ENCODE results near the gene OR2AG1.

DNA sequence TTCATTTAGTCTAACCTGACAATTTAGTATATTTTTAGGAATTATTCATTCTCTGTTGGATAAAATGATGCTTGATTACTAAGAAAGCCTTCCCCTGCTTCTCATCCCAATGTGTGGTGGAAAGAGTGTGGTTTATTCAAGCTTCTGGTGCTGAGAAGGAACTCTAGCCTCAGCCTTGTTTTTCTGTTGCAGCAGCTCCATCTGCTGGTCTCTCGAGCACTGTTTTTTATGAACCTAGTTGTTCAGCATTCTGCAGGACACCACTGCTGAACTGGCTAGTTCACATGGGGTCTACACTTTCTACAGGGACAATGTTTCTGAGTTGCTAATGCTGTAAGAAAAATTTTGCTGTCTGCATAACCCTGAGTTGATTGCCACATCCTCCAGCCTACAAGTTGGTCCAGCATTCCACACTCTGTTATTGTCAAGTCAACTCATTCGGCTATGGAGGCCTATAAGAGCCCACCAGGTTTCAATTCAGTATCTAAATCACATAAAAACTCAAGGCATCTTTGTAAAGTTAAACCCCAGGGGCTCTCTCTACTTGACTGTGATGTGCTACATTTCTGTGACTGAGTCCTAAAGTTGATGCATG lies 25.4 kb upstream of the OR2AG1 start:
- no peak for TF ChIP-seq POLR2AphosphoS5 (IDR thresholded peaks at IDR 0.05)
- TF ChIP-seq, protein P1, sequence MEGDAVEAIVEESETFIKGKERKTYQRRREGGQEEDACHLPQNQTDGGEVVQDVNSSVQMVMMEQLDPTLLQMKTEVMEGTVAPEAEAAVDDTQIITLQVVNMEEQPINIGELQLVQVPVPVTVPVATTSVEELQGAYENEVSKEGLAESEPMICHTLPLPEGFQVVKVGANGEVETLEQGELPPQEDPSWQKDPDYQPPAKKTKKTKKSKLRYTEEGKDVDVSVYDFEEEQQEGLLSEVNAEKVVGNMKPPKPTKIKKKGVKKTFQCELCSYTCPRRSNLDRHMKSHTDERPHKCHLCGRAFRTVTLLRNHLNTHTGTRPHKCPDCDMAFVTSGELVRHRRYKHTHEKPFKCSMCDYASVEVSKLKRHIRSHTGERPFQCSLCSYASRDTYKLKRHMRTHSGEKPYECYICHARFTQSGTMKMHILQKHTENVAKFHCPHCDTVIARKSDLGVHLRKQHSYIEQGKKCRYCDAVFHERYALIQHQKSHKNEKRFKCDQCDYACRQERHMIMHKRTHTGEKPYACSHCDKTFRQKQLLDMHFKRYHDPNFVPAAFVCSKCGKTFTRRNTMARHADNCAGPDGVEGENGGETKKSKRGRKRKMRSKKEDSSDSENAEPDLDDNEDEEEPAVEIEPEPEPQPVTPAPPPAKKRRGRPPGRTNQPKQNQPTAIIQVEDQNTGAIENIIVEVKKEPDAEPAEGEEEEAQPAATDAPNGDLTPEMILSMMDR (IDR thresholded peaks at IDR 0.05): peak in 4 of 5 experiments; percentile 39 to 47 (median 42)
